ENCODE measurements around the gene SP110.

DNA sequence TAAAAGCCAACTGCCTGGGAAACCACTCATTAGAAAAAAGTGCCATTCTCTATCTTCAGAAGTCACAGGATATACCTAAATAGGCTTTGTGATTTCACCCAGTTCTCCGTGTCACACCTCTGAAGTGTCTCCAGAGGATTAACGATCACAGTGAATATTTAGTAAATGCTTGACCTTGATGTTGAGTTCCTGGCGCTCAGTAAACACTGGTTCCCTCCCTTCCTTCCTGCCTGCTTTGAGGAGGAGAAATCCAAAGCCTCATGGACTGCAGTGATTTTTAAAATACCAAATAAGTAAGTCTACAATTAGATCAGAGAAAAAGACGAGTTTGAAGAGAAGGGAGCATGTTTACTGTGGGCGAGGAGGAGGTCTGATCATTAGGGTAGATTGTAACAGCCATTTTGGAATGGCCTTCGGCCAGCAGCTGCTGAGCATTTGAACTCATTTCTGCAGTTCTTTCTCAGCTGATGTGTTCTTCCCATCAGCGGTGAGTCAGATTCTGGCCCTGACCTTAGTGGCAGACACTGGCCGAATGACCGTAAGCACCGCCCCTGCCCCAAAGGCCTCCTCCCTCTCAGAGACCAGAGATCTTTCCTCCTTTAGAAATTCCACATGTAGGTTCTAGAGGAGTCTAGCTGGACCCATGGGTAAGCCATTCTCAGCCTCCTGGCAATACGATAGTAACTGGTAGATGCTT lies 89.0 kb downstream of the SP110 start:
- TF ChIP-seq, protein P1, sequence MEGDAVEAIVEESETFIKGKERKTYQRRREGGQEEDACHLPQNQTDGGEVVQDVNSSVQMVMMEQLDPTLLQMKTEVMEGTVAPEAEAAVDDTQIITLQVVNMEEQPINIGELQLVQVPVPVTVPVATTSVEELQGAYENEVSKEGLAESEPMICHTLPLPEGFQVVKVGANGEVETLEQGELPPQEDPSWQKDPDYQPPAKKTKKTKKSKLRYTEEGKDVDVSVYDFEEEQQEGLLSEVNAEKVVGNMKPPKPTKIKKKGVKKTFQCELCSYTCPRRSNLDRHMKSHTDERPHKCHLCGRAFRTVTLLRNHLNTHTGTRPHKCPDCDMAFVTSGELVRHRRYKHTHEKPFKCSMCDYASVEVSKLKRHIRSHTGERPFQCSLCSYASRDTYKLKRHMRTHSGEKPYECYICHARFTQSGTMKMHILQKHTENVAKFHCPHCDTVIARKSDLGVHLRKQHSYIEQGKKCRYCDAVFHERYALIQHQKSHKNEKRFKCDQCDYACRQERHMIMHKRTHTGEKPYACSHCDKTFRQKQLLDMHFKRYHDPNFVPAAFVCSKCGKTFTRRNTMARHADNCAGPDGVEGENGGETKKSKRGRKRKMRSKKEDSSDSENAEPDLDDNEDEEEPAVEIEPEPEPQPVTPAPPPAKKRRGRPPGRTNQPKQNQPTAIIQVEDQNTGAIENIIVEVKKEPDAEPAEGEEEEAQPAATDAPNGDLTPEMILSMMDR (IDR thresholded peaks at IDR 0.05) = no peak
- no peak for TF ChIP-seq POLR2A (IDR thresholded peaks at IDR 0.05)
